H1 (cell line): ENCODE results near the gene ADGRF1. TPM values are rescaled to one million over a fixed set of nuclear protein-coding genes. Genes with fewer than 3 reads are reported as not detected.

ENCODE experiments used
- polyA plus RNA-seq, 7 experiments: library from polyadenylated mRNA; depleted of rRNA in 3 of 7; stranded (reverse) in 5 of 7; unstranded in 2 of 7; fragments of >200 nt in 5 of 7; fragments of 200-250 nt in 2 of 7; gene quantifications; 1 replicate in 5 of 7; 2 replicates in 1 of 7; 4 replicates in 1 of 7; pipeline versions ENCODE4 v1.2.1 to v1.2.3, GENCODE V29; 2011 to 2013; ENCODE audit warnings: missing spikeins in 2 of 7, mixed read lengths in 2 of 7
- total RNA-seq: library from RNA; stranded (reverse); fragmentation: NEBNext Ultra II Directional; extraction: Animal tissue kit (Norgen Biotek cat#: 25700); gene quantifications from 2 replicates; pipeline ENCODE4 v1.2.1, GENCODE V29; 2021

ADGRF1 gene
- total and polyA plus RNA-seq, 2 of the 8 experiments (the other 6 are each of a cell fraction or from before 2014, with no cell fraction given) = not detected

Other genes starting within 250 kb of the ADGRF1 start
- gene MEP1A, start 248.9 kb downstream of the ADGRF1 start, total RNA-seq = not detected in 2 replicates
- gene MEP1A, start 248.9 kb downstream of the ADGRF1 start, polyA plus RNA-seq (2011; rRNA removed) = 0.03 and 0.06 TPM in 2 replicates
- gene ADGRF5, start 120.4 kb downstream of the ADGRF1 start, total RNA-seq = 0.06 TPM in 1 of 2 replicates, not detected in the other
- not detected in 2 replicates for gene ADGRF5, start 120.4 kb downstream of the ADGRF1 start, polyA plus RNA-seq (2011; rRNA removed)